GM21619 (cell line): ENCODE measurements around the gene PRR33.
"Not testable (repeated sequence)": the region's sequence is repeated elsewhere in the genome, so short reads cannot be mapped to it uniquely, and the experiment has no call there.

Experiments
- ATAC-seq: cut with Tn5 transposase; IDR thresholded peaks from one replicate; pipeline ENCODE4 v1.9.1; 2021; ENCODE audit not compliant: unreplicated experiment

The PRR33 gene

GRCh38 chr11:1889941-1890855, 1.5 kb downstream of the PRR33 start:
- no peak for ATAC-seq

GRCh38 chr11:1889224-1889930, 2.3 kb downstream of the PRR33 start:
- ATAC-seq: no peak

GRCh38 chr11:1888811-1889210, 2.9 kb downstream of the PRR33 start:
- ATAC-seq: no peak

GRCh38 chr11:1888347-1888753, 3.3 kb downstream of the PRR33 start:
- no peak for ATAC-seq

- ATAC-seq: no peak
These were observed 4.0 kb downstream of the PRR33 start for GRCh38 chr11:1887451-1888346.

GRCh38 chr11:1886551-1886950, 5.1 kb downstream of the PRR33 start:
- ATAC-seq: not testable (repeated sequence)

- no peak for ATAC-seq
These were observed 7.4 kb downstream of the PRR33 start for GRCh38 chr11:1884303-1884700.

- ATAC-seq: no peak
These were observed 8.1 kb downstream of the PRR33 start for GRCh38 chr11:1883346-1884302.

GRCh38 chr11:1882265-1883238, 9.1 kb downstream of the PRR33 start:
- ATAC-seq: no peak

GRCh38 chr11:1881442-1882264, 10.0 kb downstream of the PRR33 start:
- no peak for ATAC-seq

- no peak for ATAC-seq
These were observed 10.8 kb downstream of the PRR33 start for GRCh38 chr11:1880746-1881441.

- ATAC-seq: no peak
These were observed 11.6 kb downstream of the PRR33 start for GRCh38 chr11:1879941-1880720.

- no peak for ATAC-seq
These were observed 12.3 kb downstream of the PRR33 start for GRCh38 chr11:1879342-1879940.

- ATAC-seq: no peak
These were observed 13.3 kb downstream of the PRR33 start for GRCh38 chr11:1878137-1879031.
